ENCODE data around the gene BPIFB4.

BPIFB4 gene

DNA sequence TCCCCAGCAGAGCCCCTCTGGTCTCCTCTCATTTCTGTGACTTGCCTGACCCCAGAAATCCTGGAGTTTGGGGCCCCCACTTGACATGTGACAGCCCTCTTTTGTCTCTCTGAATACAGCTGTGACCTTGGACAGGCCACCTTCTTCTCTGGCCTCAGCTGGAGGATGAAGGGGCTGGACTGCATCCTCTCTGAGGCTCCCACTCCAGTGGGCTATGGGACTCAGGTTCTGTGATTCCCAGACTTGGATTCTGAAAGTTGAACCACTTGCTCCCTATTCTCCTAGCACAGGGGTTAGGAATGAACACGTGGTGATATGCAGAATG is 16.7 kb upstream of the BPIFB4 start:
- H3K36me3 ChIP-seq (ENCODE audit: control insufficient read depth, insufficient read depth, low read length): no peaks in the 10 kb centered on the region
- no peaks in the 10 kb centered on the region for H3K9me3 ChIP-seq (ENCODE audit: control insufficient read depth, insufficient read depth, low read length)
- no peak overlapping the region for H3K4me3 ChIP-seq (ENCODE audit: low read depth, low read length)
- H3K27me3 ChIP-seq (ENCODE audit: control insufficient read depth, insufficient read depth, low read length): no peaks in the 10 kb centered on the region
- no peak overlapping the region for H3K9ac ChIP-seq (ENCODE audit: low read depth, low read length)
- no peaks in the 10 kb centered on the region for H3K4me1 ChIP-seq (ENCODE audit: control insufficient read depth, insufficient read depth, low read length)

DNA sequence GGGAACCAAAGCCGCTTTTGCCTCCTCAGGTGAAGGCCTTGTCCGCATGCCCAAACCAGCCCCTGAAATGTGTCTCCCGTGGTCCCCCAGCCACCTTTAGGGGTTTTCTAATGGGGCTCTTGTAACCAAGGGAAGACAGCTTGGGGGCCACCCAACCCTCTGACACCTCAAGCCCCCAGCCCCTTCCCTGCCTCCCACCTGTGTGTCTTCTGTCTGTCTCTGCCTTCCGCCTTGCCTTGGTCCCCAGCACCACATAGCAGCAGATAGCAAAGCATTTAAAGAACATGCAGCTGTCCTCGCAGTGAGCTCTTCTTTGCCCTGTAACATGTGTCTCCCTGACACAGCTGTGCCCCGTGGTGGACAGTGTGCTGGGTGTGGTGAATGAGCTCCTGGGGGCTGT is 16.2 kb upstream of the BPIFB4 start:
- H3K9me3 ChIP-seq (ENCODE audit: control insufficient read depth, insufficient read depth, low read length): no peaks in the 10 kb centered on the region
- H3K27me3 ChIP-seq (ENCODE audit: control insufficient read depth, insufficient read depth, low read length): no peaks in the 10 kb centered on the region
- no peak overlapping the region for H3K4me3 ChIP-seq (ENCODE audit: low read depth, low read length)
- H3K4me1 ChIP-seq (ENCODE audit: control insufficient read depth, insufficient read depth, low read length): no peaks in the 10 kb centered on the region
- H3K9ac ChIP-seq (ENCODE audit: low read depth, low read length): no peak overlapping the region
- H3K36me3 ChIP-seq (ENCODE audit: control insufficient read depth, insufficient read depth, low read length): no peaks in the 10 kb centered on the region

DNA sequence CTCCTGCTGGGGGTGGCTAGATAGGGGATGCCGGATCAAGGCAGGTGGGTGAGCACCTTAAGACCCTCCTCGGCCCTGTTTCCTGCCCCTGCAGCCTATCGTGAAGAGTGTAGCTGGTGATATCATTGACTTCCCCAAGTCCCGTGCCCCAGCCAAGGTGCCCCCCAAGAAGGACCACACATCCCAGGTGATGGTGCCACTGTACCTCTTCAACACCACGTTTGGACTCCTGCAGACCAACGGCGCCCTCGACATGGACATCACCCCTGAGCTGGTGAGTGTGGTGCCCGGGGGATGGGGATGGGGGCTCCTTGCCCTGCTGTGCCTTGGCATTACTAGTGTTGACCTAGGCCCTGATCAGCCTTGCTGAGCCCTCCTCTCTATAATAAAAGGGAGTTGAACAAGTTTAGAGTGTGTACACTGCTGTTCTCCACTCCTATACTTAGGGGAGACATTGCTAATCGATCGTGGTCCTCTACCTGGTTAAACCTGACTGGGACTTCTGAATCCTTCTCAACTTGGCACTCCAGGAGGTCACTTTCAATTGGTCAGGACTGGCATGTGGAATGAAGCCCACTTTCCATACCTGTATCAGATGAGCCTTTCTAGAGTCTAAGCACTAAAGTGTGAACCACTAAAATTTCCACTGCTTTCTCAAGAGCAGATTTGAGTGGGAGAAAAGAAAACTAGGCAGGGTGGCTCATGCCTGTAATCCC is 14.7 kb upstream of the BPIFB4 start:
- Histone ChIP-seq H3K4me1 (ENCODE audit: control insufficient read depth, insufficient read depth, low read length) (no peaks in the 10 kb centered on the region), H3K36me3 (ENCODE audit: control insufficient read depth, insufficient read depth, low read length) (no peaks in the 10 kb centered on the region), H3K4me3 (ENCODE audit: low read depth, low read length) (no peak overlapping the region), H3K27me3 (ENCODE audit: control insufficient read depth, insufficient read depth, low read length) (no peaks in the 10 kb centered on the region), H3K9me3 (ENCODE audit: control insufficient read depth, insufficient read depth, low read length) (no peaks in the 10 kb centered on the region), H3K9ac (ENCODE audit: low read depth, low read length) (no peak overlapping the region)

DNA sequence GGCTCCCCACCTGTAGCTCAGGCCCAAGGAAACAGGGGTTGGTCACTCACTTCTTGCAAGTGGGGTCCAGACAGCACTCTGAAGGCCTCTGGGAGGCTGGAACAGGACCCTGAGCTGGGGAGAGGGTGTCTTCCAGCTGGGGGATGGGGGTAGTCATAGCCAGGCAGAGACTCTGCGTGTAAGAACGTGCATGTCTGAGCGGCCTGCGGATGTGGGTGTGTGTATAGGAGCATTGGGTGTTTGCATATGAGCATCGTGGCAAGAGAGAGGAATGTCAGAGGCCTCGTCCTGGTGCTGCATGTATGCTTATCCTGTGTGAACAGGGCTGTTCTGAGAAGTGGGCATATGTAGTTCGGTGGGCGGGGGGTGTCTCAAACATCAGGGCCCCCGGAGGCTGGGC is 13.7 kb upstream of the BPIFB4 start:
- no peaks in the 10 kb centered on the region for H3K27me3 ChIP-seq (ENCODE audit: control insufficient read depth, insufficient read depth, low read length)

DNA sequence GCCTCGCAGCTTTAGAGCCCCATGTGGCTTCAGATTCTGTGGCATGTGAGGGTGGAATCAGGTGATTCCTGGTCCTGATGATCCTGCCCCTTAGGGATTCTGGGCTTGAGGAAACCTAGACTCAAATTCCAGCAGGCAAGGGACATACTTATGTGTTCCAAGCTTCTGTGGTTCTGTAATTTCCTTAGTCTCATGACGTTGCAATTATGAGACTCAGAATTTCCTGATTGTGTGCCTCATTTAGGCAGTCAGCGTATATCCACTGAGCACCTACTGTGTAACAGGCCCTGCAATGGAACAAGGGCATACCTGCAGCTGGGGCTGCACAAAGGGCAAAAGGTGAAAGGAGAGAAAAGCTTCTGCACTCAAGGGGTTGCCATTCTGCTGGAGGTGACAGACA is 11.6 kb upstream of the BPIFB4 start:
- Histone ChIP-seq H3K9ac (ENCODE audit: low read depth, low read length) (no peak overlapping the region), H3K4me1 (ENCODE audit: control insufficient read depth, insufficient read depth, low read length) (no peaks in the 10 kb centered on the region), H3K27me3 (ENCODE audit: control insufficient read depth, insufficient read depth, low read length) (no peaks in the 10 kb centered on the region), H3K36me3 (ENCODE audit: control insufficient read depth, insufficient read depth, low read length) (no peaks in the 10 kb centered on the region), H3K9me3 (ENCODE audit: control insufficient read depth, insufficient read depth, low read length) (no peaks in the 10 kb centered on the region), H3K4me3 (ENCODE audit: low read depth, low read length) (no peak overlapping the region)

More for the DNA sequence above, 13.7 kb upstream of the BPIFB4 start:
- H3K9ac ChIP-seq (ENCODE audit: low read depth, low read length): no peak overlapping the region
- H3K36me3 ChIP-seq (ENCODE audit: control insufficient read depth, insufficient read depth, low read length): no peaks in the 10 kb centered on the region
- H3K9me3 ChIP-seq (ENCODE audit: control insufficient read depth, insufficient read depth, low read length): no peaks in the 10 kb centered on the region
- no peak overlapping the region for H3K4me3 ChIP-seq (ENCODE audit: low read depth, low read length)
- H3K4me1 ChIP-seq (ENCODE audit: control insufficient read depth, insufficient read depth, low read length): no peaks in the 10 kb centered on the region

DNA sequence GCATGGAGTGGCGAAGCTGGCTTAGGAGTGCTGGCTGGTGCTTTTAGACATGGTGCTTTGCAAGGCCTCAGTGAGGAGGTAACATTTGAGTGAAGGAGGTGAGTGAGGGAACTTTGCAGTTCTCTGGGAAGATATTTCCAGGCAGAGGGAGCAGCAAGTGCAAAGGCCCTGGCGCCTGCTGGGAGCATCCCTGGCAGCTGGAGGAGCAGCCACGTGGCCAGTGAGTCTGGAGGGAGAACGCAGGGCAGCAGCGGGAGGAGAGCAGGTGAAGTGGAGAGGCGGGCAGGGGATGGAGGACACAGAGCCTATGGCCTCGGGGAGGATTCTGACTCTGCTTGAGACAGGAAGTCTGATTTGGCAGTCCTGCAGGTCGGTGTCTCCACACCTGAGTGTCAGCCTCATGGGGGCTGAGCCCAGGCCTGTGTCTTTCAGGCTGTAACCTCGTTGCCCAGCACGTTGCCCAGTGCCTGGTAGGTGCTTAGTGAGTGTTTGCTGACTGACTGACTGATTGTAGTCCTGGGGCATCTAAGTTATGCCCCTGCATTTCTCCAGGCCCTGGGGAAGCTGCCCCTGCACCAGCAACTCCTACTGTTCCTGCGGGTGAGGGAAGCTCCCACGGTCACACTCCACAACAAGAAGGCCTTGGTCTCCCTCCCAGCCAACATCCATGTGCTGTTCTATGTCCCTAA is 11.0 kb upstream of the BPIFB4 start:
- no peaks in the 10 kb centered on the region for H3K27me3 ChIP-seq (ENCODE audit: control insufficient read depth, insufficient read depth, low read length)

DNA sequence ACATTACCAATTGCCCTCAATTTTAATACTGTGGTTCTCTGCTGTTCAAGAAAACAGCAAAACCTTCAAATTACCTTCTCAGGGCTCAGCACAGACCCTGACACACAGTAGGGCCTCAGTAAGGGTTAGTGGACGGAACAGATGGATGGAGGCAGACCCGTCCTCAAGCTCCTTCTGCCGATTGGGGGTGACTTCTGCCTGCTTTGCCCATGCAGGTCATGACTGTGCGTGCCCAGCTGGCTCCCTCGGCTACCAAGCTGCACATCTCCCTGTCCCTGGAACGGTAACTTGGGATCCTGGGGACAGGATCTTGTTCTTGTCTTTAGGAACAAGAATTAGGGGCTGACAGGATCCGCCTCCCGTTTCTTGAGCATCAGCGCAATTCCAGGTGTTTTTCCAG is 9.8 kb upstream of the BPIFB4 start:
- H3K36me3 ChIP-seq (ENCODE audit: control insufficient read depth, insufficient read depth, low read length): no peaks in the 10 kb centered on the region
- H3K27me3 ChIP-seq (ENCODE audit: control insufficient read depth, insufficient read depth, low read length): no peaks in the 10 kb centered on the region
- H3K9ac ChIP-seq (ENCODE audit: low read depth, low read length): no peak overlapping the region
- no peak overlapping the region for H3K4me3 ChIP-seq (ENCODE audit: low read depth, low read length)
- H3K4me1 ChIP-seq (ENCODE audit: control insufficient read depth, insufficient read depth, low read length): no peaks in the 10 kb centered on the region
- H3K9me3 ChIP-seq (ENCODE audit: control insufficient read depth, insufficient read depth, low read length): no peaks in the 10 kb centered on the region

More for the DNA sequence above, 11.0 kb upstream of the BPIFB4 start:
- no peak overlapping the region for H3K9ac ChIP-seq (ENCODE audit: low read depth, low read length)
- H3K9me3 ChIP-seq (ENCODE audit: control insufficient read depth, insufficient read depth, low read length): no peaks in the 10 kb centered on the region
- no peaks in the 10 kb centered on the region for H3K4me1 ChIP-seq (ENCODE audit: control insufficient read depth, insufficient read depth, low read length)
- H3K36me3 ChIP-seq (ENCODE audit: control insufficient read depth, insufficient read depth, low read length): no peaks in the 10 kb centered on the region
- H3K4me3 ChIP-seq (ENCODE audit: low read depth, low read length): no peak overlapping the region

DNA sequence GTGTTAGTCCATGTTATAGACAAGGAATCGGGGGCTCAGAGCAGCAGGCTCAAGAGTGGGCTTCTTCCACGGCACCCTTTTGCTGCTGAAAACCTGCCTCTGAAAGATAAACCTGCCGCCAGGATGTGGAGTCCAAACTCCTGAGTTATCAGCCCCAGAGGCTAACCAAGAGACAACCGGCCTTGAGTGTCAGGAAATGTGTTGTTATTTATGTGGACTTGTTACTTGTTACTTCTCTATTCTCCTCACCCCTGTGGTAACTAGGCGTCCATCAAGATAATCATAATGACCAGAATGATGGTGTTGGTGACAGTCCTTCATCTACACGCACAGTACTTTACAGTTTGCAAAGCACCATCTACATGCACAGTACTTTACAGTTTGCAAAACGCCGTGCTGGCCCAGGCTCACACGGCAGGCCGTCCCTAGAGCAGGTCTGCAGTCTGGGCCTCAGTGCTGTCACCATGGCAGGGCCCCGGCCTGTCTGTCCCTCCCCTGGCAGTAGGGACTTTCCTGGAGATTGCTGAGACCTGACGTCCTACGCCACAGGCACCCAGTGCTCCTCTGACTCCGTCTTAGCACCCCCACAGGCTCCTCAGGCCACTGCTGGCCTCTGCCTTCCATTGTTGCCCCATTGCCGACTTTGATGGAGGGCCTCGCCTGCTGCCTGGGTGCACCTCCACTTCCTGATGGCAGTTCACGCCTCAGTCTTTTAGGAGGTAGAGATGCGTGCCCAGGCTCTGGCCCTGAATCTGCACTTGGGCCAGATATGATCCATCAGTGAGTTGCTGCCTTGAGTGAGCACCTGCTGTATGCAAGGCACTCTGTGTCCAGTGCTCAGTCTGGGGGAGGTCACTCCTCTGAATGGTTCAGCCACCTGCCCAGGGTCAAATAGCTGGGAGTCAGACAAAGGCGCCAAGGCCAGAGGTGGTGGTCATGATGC is 9.1 kb upstream of the BPIFB4 start:
- Histone ChIP-seq H3K27me3 (ENCODE audit: control insufficient read depth, insufficient read depth, low read length) (no peaks in the 10 kb centered on the region), H3K9me3 (ENCODE audit: control insufficient read depth, insufficient read depth, low read length) (no peaks in the 10 kb centered on the region), H3K36me3 (ENCODE audit: control insufficient read depth, insufficient read depth, low read length) (no peaks in the 10 kb centered on the region), H3K4me3 (ENCODE audit: low read depth, low read length) (no peak overlapping the region), H3K4me1 (ENCODE audit: control insufficient read depth, insufficient read depth, low read length) (no peaks in the 10 kb centered on the region), H3K9ac (ENCODE audit: low read depth, low read length) (no peak overlapping the region)

DNA sequence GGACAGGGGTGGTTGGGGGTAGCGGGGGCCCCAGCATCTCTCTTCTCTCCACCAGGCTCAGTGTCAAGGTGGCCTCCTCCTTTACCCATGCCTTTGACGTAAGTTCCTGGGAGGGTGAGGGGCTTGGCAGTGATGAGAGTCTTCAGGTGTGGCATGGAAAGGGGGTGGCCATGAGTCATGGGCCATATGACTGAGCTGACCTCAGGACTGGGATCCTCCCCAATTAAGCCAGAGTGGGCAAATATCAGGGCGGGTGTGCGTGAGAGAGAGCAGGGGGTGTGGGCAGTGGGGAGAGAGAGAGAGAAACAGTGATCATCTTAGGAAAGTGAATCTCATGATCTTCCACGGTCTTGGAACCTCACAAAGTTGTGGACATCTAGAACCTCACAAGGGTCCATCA is 8.2 kb upstream of the BPIFB4 start:
- no peak overlapping the region for H3K4me3 ChIP-seq (ENCODE audit: low read depth, low read length)
- no peaks in the 10 kb centered on the region for H3K27me3 ChIP-seq (ENCODE audit: control insufficient read depth, insufficient read depth, low read length)
- no peaks in the 10 kb centered on the region for H3K9me3 ChIP-seq (ENCODE audit: control insufficient read depth, insufficient read depth, low read length)
- H3K9ac ChIP-seq (ENCODE audit: low read depth, low read length): no peak overlapping the region
- H3K36me3 ChIP-seq (ENCODE audit: control insufficient read depth, insufficient read depth, low read length): no peaks in the 10 kb centered on the region
- no peaks in the 10 kb centered on the region for H3K4me1 ChIP-seq (ENCODE audit: control insufficient read depth, insufficient read depth, low read length)

DNA sequence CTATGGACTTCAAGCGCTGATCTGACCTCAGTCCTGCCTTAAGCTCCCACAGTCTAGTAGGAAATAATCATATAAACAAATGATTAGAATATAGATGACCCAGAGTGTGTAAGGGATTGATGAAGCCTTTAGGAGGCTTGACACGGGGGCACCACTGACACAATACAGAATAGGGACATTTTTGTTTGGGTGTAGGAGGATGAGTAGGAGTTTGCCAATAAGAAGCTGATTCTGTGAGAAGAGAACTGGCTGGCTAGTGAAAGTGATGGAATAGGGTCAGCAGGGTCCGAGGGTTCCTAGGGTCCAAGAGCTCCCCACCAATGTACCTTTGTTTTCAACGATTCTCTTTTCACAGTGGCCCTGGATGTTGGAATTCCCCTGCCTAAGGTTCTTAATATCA is 7.1 kb upstream of the BPIFB4 start:
- Histone ChIP-seq H3K9me3 (ENCODE audit: control insufficient read depth, insufficient read depth, low read length) (no peaks in the 10 kb centered on the region), H3K4me1 (ENCODE audit: control insufficient read depth, insufficient read depth, low read length) (no peaks in the 10 kb centered on the region), H3K27me3 (ENCODE audit: control insufficient read depth, insufficient read depth, low read length) (no peaks in the 10 kb centered on the region), H3K9ac (ENCODE audit: low read depth, low read length) (no peak overlapping the region), H3K36me3 (ENCODE audit: control insufficient read depth, insufficient read depth, low read length) (no peaks in the 10 kb centered on the region), H3K4me3 (ENCODE audit: low read depth, low read length) (no peak overlapping the region)

DNA sequence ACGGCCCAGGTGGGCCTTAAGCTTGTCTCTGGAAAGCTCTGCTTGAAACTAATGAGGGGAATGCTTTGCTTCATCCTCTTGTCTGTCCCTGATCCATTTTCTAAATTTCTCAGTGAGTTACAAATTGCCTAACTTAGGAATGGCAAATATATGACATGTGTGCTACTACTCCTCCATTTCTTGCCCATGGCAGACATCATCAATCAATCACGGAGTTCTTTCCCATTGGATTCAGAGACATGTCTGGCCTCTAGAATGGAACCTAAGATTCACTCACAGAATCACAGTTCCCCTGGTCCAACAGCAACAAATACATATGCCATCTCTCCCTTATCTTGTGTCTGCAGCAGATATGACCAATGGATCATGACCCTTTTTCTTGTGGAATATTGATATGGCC is 6.6 kb upstream of the BPIFB4 start:
- Histone ChIP-seq H3K9ac (ENCODE audit: low read depth, low read length) (no peak overlapping the region), H3K36me3 (ENCODE audit: control insufficient read depth, insufficient read depth, low read length) (no peaks in the 10 kb centered on the region), H3K4me3 (ENCODE audit: low read depth, low read length) (no peak overlapping the region), H3K27me3 (ENCODE audit: control insufficient read depth, insufficient read depth, low read length) (no peaks in the 10 kb centered on the region), H3K4me1 (ENCODE audit: control insufficient read depth, insufficient read depth, low read length) (no peaks in the 10 kb centered on the region), H3K9me3 (ENCODE audit: control insufficient read depth, insufficient read depth, low read length) (no peaks in the 10 kb centered on the region)
